ENCODE results near the gene BIRC5. TPM values are rescaled to one million over a fixed set of nuclear protein-coding genes. Genes with fewer than 3 reads are reported as not detected.

BIRC5 gene
- total RNA-seq, 1 donor, result 31.8 TPM

DNA sequence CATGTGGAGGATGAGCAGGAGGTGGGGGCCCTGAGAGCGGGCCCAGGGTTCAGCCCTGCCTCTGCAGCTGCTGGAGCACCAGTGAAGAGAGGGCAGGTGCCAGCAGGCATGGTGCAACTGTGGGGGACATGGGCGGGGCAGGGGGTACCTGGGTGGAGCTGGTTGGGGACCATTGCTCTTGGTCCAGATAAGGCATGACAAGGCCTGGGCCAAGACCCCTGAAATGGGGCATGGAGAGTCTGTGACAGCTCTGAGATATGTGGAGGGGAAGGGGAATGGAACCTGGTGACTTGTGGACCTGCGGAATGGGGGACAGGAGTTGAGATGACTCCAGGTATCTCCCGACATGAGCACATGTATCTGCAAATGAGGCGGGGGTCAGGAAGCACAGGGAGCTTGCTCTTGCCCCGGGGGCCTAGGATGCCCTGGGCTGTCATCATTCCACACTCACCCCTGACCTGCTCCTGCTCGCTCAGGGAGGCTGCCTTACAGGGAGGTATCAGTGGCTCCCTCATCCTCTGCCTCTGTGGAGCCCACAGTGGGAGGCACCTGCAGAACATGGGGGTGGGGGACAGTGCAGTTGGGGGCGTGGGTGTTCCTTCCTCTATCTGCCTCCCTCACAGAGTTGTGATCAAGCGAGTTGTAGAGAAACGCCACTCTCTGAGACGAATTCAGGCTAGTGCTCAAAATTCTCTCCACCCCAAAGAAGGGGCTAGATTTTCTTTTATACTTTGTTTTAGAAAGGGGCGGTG lies 57.5 kb downstream of the BIRC5 start:
- TF ChIP-seq, protein P1, sequence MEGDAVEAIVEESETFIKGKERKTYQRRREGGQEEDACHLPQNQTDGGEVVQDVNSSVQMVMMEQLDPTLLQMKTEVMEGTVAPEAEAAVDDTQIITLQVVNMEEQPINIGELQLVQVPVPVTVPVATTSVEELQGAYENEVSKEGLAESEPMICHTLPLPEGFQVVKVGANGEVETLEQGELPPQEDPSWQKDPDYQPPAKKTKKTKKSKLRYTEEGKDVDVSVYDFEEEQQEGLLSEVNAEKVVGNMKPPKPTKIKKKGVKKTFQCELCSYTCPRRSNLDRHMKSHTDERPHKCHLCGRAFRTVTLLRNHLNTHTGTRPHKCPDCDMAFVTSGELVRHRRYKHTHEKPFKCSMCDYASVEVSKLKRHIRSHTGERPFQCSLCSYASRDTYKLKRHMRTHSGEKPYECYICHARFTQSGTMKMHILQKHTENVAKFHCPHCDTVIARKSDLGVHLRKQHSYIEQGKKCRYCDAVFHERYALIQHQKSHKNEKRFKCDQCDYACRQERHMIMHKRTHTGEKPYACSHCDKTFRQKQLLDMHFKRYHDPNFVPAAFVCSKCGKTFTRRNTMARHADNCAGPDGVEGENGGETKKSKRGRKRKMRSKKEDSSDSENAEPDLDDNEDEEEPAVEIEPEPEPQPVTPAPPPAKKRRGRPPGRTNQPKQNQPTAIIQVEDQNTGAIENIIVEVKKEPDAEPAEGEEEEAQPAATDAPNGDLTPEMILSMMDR (IDR thresholded peaks at IDR 0.05; ENCODE audit: insufficient read depth, low read length), result no peak
- no peak for DNase-seq (ENCODE audit: low read depth)
- H3K4me3 ChIP-seq (ENCODE audit: low read depth, low read length), result no peak overlapping the region

DNA sequence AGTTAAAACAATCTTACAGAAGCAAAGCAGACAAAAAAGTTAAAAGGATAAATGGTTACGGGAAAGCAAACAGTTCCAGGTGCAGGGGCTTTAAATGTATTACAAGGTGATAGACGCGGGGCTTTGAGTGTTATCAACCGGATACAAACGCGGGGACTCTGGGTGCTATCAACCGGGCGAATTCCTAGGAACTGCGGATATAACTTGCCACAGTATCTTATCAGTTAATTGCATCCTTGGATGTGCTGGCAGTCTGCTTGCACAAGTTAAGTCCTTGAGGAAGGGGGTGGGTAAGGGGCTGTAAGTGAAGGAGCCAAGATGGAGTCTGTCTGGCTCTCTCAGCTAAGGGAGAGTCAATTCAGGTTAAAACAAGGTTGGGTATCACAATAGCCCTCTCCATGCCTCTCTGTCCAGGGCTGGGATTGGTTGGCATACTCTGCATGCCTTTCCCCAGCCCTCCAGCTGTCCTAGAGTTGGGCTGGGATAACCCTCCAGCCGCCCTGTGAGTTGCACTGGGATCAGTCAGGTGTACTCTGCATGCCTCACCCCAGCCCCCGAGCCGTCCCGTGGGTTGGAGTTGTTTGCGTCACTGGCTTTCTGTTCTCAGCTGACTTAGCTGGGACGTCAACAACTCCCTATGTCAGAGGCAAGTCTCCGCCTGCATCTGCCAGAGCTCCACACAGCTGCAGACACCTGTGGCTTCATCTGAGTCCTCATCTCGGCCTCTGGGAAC lies 58.3 kb downstream of the BIRC5 start:
- H3K4me3 ChIP-seq (ENCODE audit: low read depth, low read length), result no peak overlapping the region
- TF ChIP-seq, protein P1 (IDR thresholded peaks at IDR 0.05; ENCODE audit: insufficient read depth, low read length), result no peak
- peak; percentile 63 for DNase-seq (ENCODE audit: low read depth)

DNA sequence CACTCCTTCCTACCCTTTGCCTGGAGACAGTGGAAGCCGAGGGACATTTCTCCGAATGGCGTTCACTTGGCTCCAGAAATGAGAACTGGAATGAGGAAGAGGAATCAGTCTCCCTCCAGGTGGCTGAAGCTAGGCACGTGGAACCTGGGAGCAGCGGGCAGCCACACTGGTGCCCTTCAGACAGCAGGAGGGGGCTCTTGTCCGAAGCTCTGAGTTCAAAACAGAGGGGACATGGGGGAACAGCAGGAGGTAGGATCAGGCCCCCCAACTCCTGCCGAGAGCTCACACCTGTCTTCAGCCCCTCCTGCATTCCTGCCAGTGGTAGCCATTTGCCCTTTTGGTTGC lies 58.8 kb downstream of the BIRC5 start:
- no peak overlapping the region for H3K4me3 ChIP-seq (ENCODE audit: low read depth, low read length)
- DNase-seq (ENCODE audit: low read depth), result no peak
- TF ChIP-seq, protein P1 (IDR thresholded peaks at IDR 0.05; ENCODE audit: insufficient read depth, low read length), result no peak

DNA sequence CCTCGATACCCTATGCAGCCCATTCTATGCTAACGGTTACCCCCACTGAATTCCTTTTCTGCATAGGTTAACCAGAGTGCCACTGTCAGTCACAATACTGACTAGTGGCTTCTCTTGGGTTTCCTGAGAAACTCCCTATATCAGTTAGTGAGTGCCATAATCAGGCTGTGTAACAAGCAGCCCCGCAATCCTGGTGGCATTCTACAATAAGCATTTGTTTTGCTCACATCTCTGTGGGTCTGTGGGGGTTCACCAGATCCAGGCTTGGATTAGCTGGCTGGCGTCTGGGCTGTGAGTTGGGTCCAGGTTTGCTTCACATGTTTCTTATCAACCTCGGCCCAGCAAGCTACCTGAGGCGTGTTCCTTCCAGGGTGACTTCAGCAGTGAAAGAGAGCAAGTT lies 59.8 kb downstream of the BIRC5 start:
- DNase-seq (ENCODE audit: low read depth), result no peak
- H3K4me3 ChIP-seq (ENCODE audit: low read depth, low read length), result no peak overlapping the region

More for the DNA sequence above, 59.8 kb downstream of the BIRC5 start:
- TF ChIP-seq, protein P1 (IDR thresholded peaks at IDR 0.05; ENCODE audit: insufficient read depth, low read length), result no peak

Small RNA genes within 50 kb of the gene (small RNA-seq; reads per million reads assigned to genes)
- not detected for gene AC087645.1

Other genes with a start within 250 kb of the BIRC5 start
- 1.2 TPM in 1 of 2 replicates, not detected in the other for gene TMC6, start 85.5 kb upstream of the BIRC5 start, total RNA-seq (ENCODE audit: low replicate concordance)
- gene TMC8, start 83.5 kb upstream of the BIRC5 start, total RNA-seq (ENCODE audit: low replicate concordance), result not detected in 2 replicates
- gene C17orf99, start 67.9 kb upstream of the BIRC5 start, total RNA-seq (ENCODE audit: low replicate concordance), result not detected in 2 replicates
- gene SYNGR2, start 45.7 kb upstream of the BIRC5 start, total RNA-seq (ENCODE audit: low replicate concordance), result 0.90 and 4.6 TPM in 2 replicates
- 4.3 and 75.9 TPM in 2 replicates for gene TK1, start 27.2 kb upstream of the BIRC5 start, total RNA-seq (ENCODE audit: low replicate concordance)
- 41.0 and 45.1 TPM in 2 replicates for gene AFMID, start 26.9 kb upstream of the BIRC5 start, total RNA-seq (ENCODE audit: low replicate concordance)
- gene TMEM235, start 17.4 kb downstream of the BIRC5 start, total RNA-seq (ENCODE audit: low replicate concordance), result not detected in 2 replicates
- gene SOCS3, start 145.8 kb downstream of the BIRC5 start, total RNA-seq (ENCODE audit: low replicate concordance), result 26.0 and 50.6 TPM in 2 replicates
- 13.9 and 40.2 TPM in 2 replicates for gene PGS1, start 164.4 kb downstream of the BIRC5 start, total RNA-seq (ENCODE audit: low replicate concordance)

Measured in fibroblast of the aortic adventitia (primary cell).